ENCODE data around the gene TRIM71.
"Not testable (repeated sequence)": the region's sequence is repeated elsewhere in the genome, so short reads cannot be mapped to it uniquely, and the experiment has no call there.

The TRIM71 gene

GRCh38 chr3:32817558-32818228 is at the start of gene TRIM71:
TRIM71 (plus strand) TSS chr3:32817997; CDS start chr3:32818081, 84 bp downstream.
- no peak for FAIRE-seq

- no peak for FAIRE-seq
Observed at GRCh38 chr3:32778389-32778788, 39.4 kb upstream of the TRIM71 start.

- FAIRE-seq: no peak
Observed at GRCh38 chr3:32780071-32780734, 37.6 kb upstream of the TRIM71 start.

GRCh38 chr3:32780735-32781210 is 37.0 kb upstream of the TRIM71 start:
- FAIRE-seq: no peak

- FAIRE-seq: no peak
Observed at GRCh38 chr3:32781211-32781968, 36.4 kb upstream of the TRIM71 start.

- FAIRE-seq: not testable (repeated sequence)
Observed at GRCh38 chr3:32781969-32782270, 35.9 kb upstream of the TRIM71 start.

GRCh38 chr3:32782407-32782806 is 35.4 kb upstream of the TRIM71 start:
- FAIRE-seq: no peak

GRCh38 chr3:32791833-32792232 is 26.0 kb upstream of the TRIM71 start:
- FAIRE-seq: no peak

GRCh38 chr3:32794487-32795308 is 23.1 kb upstream of the TRIM71 start:
- FAIRE-seq: no peak

GRCh38 chr3:32796384-32796950 is 21.3 kb upstream of the TRIM71 start:
- FAIRE-seq: not testable (repeated sequence)

- FAIRE-seq: no peak
Observed at GRCh38 chr3:32797776-32798175, 20.0 kb upstream of the TRIM71 start.

GRCh38 chr3:32801440-32801839 is 16.4 kb upstream of the TRIM71 start:
- not testable (repeated sequence) for FAIRE-seq

- no peak for FAIRE-seq
Observed at GRCh38 chr3:32813180-32813579, 4.6 kb upstream of the TRIM71 start.

GRCh38 chr3:32814361-32814760 is 3.4 kb upstream of the TRIM71 start:
- FAIRE-seq: no peak

- FAIRE-seq: no peak
Observed at GRCh38 chr3:32815841-32816438, 1.9 kb upstream of the TRIM71 start.

- FAIRE-seq: no peak
Observed at GRCh38 chr3:32816439-32817256, 1.1 kb upstream of the TRIM71 start.

GRCh38 chr3:32817257-32817557 is 590 bp upstream of the TRIM71 start:
- FAIRE-seq: no peak

GRCh38 chr3:32818229-32818969 is 602 bp downstream of the TRIM71 start:
- no peak for FAIRE-seq

- no peak for FAIRE-seq
Observed at GRCh38 chr3:32818970-32819511, 1.2 kb downstream of the TRIM71 start.

- FAIRE-seq: no peak
Observed at GRCh38 chr3:32819551-32820348, 2.0 kb downstream of the TRIM71 start.
